Activated naive CD4-positive, alpha-beta T cell treated with anti-CD3 and anti-CD28 coated beads for 36 hours (primary cell): ENCODE data around the gene PRKCI. TPM values are rescaled to one million over a fixed set of nuclear protein-coding genes. Genes with fewer than 3 reads are reported as not detected.
A peak's percentile ranks its signal among the peaks of the same experiment; 100 is the strongest.
"Not testable (repeated sequence)": the region's sequence is repeated elsewhere in the genome, so short reads cannot be mapped to it uniquely, and the experiment has no call there.

Experiments
- CTCF ChIA-PET: fragments of 350-600 bp; sonication (Branson Sonifier 250); formaldehyde crosslinking; loops from one replicate; lab custom pipeline; 2021; ENCODE audit warnings: antibody characterized with exemption; lab: Charles Lee
- DNase-seq: peaks from one replicate; pipeline ENCODE4 v3.0.0-alpha.2; 2020
- H3K27ac Mint-ChIP-seq: one replicate; pipeline ENCODE4 v1.8.0; 2021; ENCODE audit warnings: mild to moderate bottlenecking, mixed read lengths
- H3K27me3 Mint-ChIP-seq: one replicate; pipeline ENCODE4 v1.8.0; 2021; ENCODE audit warnings: low read depth, mixed read lengths
- H3K36me3 Mint-ChIP-seq: one replicate; pipeline ENCODE4 v1.8.0; 2021; ENCODE audit warnings: low read depth, mixed read lengths
- H3K4me1 Mint-ChIP-seq: one replicate; pipeline ENCODE4 v1.8.0; 2021; ENCODE audit warnings: low read depth, mixed read lengths
- H3K4me3 Mint-ChIP-seq: one replicate; pipeline ENCODE4 v1.8.0; 2021; ENCODE audit warnings: mild to moderate bottlenecking, moderate library complexity, mixed read lengths
- H3K9me3 Mint-ChIP-seq: one replicate; pipeline ENCODE4 v1.8.0; 2021; ENCODE audit warnings: mixed read lengths
- intact Hi-C: fragments of 100-400 bp; cut with micrococcal nuclease; formaldehyde crosslinking; loops from one replicate; pipeline ENCODE4 v1.15.1; 2023
- total RNA-seq, 2 experiments: library from RNA; stranded (reverse); gene quantifications; one replicate each; pipeline ENCODE4 v1.2.3, GENCODE V29; 2021

Gene PRKCI
- 10 to 100 TPM; 20.8 to 23.0 TPM for total RNA-seq

GRCh38 chr3:170221924-170222646 is at the start of gene PRKCI:
Gene PRKCI (plus strand): TSS chr3:170222424. CDS start chr3:170222670, 246 bp downstream.
- CTCF ChIA-PET, result interaction anchor here (1.2 kb wide), 1 partner anchor 11 kb away, joined by 3 read pairs; no protein-coding TSS in a partner anchor
- peaks cover 24% of the 10 kb centered on the region for H3K4me1 Mint-ChIP-seq
- peak within 1 kb of the TSS; percentile 78 for H3K4me3 Mint-ChIP-seq
- intact Hi-C loops, result loop anchor here (1.0 to 5.0 kb wide), 11 partner anchors 19 to 1270 kb away; partner anchors contain the start of genes MYNN, PHC3, RPL22L1 and SEC62
- peak; percentile 95 for DNase-seq
- no peaks in the 10 kb centered on the region for H3K27me3 Mint-ChIP-seq
- no peaks in the 10 kb centered on the region for H3K9me3 Mint-ChIP-seq
- H3K27ac Mint-ChIP-seq, result peak within 1 kb of the TSS; percentile 92
- H3K36me3 Mint-ChIP-seq, result peaks cover 1% of the 10 kb centered on the region

GRCh38 chr3:170178651-170179050 is 43.6 kb upstream of the PRKCI start:
- CTCF ChIA-PET, result interaction anchor here (0.7 kb wide), 1 partner anchor 9 kb away, joined by 3 read pairs; no protein-coding TSS in a partner anchor
- no peaks in the 10 kb centered on the region for H3K9me3 Mint-ChIP-seq
- peak overlapping the region; percentile 44 for H3K4me3 Mint-ChIP-seq
- peak; percentile 68 for DNase-seq
- peak overlapping the region; percentile 77 for H3K27ac Mint-ChIP-seq
- intact Hi-C loops, result no loop called here
- H3K36me3 Mint-ChIP-seq, result peaks cover 43% of the 10 kb centered on the region
- no peaks in the 10 kb centered on the region for H3K27me3 Mint-ChIP-seq
- peaks cover 36% of the 10 kb centered on the region for H3K4me1 Mint-ChIP-seq

- intact Hi-C loops, result no loop called here
- Mint-ChIP-seq H3K9me3 (no peaks in the 10 kb centered on the region), H3K27me3 (no peaks in the 10 kb centered on the region), H3K36me3 (peaks cover 41% of the 10 kb centered on the region), H3K4me1 (peaks cover 33% of the 10 kb centered on the region), H3K4me3 (peak overlapping the region; percentile 97), H3K27ac (peak overlapping the region; percentile 100)
- DNase-seq, result no peak
- CTCF ChIA-PET, result interaction anchor here (1.0 to 1.2 kb wide), 2 partner anchors 8 to 314 kb away, joined by 3 to 4 read pairs; no protein-coding TSS in a partner anchor
These were observed 42.8 kb upstream of the PRKCI start for GRCh38 chr3:170179432-170179831.

GRCh38 chr3:170180079-170180907 is 41.9 kb upstream of the PRKCI start:
- H3K4me1 Mint-ChIP-seq, result peaks cover 28% of the 10 kb centered on the region
- H3K9me3 Mint-ChIP-seq, result no peaks in the 10 kb centered on the region
- CTCF ChIA-PET, result interaction anchor here (0.6 to 1.2 kb wide), 5 partner anchors 9 to 315 kb away, joined by 3 to 4 read pairs (median 3); no protein-coding TSS in a partner anchor

GRCh38 chr3:170180908-170181885 is 41.0 kb upstream of the PRKCI start, which contains the start of gene PHC3:
Gene PHC3 (minus strand): TSS chr3:170181733. CDS start chr3:170181715, 18 bp downstream.
- Mint-ChIP-seq H3K9me3 (no peaks in the 10 kb centered on the region), H3K36me3 (peaks cover 30% of the 10 kb centered on the region), H3K27me3 (no peaks in the 10 kb centered on the region), H3K4me1 (peaks cover 23% of the 10 kb centered on the region), H3K27ac (peak within 1 kb of the TSS; percentile 100), H3K4me3 (peak within 1 kb of the TSS; percentile 97)
- intact Hi-C loops, result loop anchor here (1.0 to 2.0 kb wide), 13 partner anchors 22 to 418 kb away; partner anchors contain the start of genes LRRC34, LRRIQ4, MYNN and PRKCI
- CTCF ChIA-PET, result interaction anchor here (0.7 to 1.2 kb wide), 4 partner anchors 10 to 127 kb away, joined by 3 to 4 read pairs (median 4); no protein-coding TSS in a partner anchor
- DNase-seq, result peak; percentile 93

More at GRCh38 chr3:170180079-170180907, 41.9 kb upstream of the PRKCI start:
- H3K27me3 Mint-ChIP-seq, result no peaks in the 10 kb centered on the region
- peak overlapping the region; percentile 100 for H3K27ac Mint-ChIP-seq
- H3K36me3 Mint-ChIP-seq, result peaks cover 37% of the 10 kb centered on the region
- DNase-seq, result peak; percentile 26
- intact Hi-C loops, result loop anchor here (1.0 to 2.0 kb wide), 5 partner anchors 35 to 367 kb away; partner anchors contain the start of genes LRRC34, LRRIQ4 and SEC62
- peak overlapping the region; percentile 97 for H3K4me3 Mint-ChIP-seq

GRCh38 chr3:170189398-170190256 is 32.6 kb upstream of the PRKCI start:
- H3K36me3 Mint-ChIP-seq, result no peaks in the 10 kb centered on the region
- peaks cover 5% of the 10 kb centered on the region for H3K27me3 Mint-ChIP-seq
- H3K4me3 Mint-ChIP-seq, result no peak overlapping the region
- no peak for DNase-seq
- CTCF ChIA-PET, result interaction anchor here (0.6 to 1.6 kb wide), 8 partner anchors 14 to 623 kb away, joined by 3 read pairs; no protein-coding TSS in a partner anchor
- H3K27ac Mint-ChIP-seq, result no peak overlapping the region
- peaks cover 11% of the 10 kb centered on the region for H3K4me1 Mint-ChIP-seq
- H3K9me3 Mint-ChIP-seq, result no peaks in the 10 kb centered on the region
- intact Hi-C loops, result loop anchor here (1.0 to 5.0 kb wide), 8 partner anchors 33 to 620 kb away; partner anchors contain the start of genes PRKCI and SKIL

GRCh38 chr3:170195759-170196158 is 26.5 kb upstream of the PRKCI start:
- H3K9me3 Mint-ChIP-seq, H3K36me3 Mint-ChIP-seq, DNase-seq, CTCF ChIA-PET, intact Hi-C loops, H3K27me3 Mint-ChIP-seq, H3K27ac Mint-ChIP-seq, H3K4me3 Mint-ChIP-seq, H3K4me1 Mint-ChIP-seq: not testable (repeated sequence)

GRCh38 chr3:170196833-170197232 is 25.4 kb upstream of the PRKCI start:
- peaks cover 2% of the 10 kb centered on the region for H3K4me1 Mint-ChIP-seq
- H3K27me3 Mint-ChIP-seq, result peaks cover 5% of the 10 kb centered on the region
- H3K9me3 Mint-ChIP-seq, result no peaks in the 10 kb centered on the region
- DNase-seq, result no peak
- intact Hi-C loops, result no loop called here
- no peaks in the 10 kb centered on the region for H3K36me3 Mint-ChIP-seq
- no peak overlapping the region for H3K4me3 Mint-ChIP-seq
- no peak overlapping the region for H3K27ac Mint-ChIP-seq
- CTCF ChIA-PET, result no interaction called here

GRCh38 chr3:170200987-170201386 is 21.2 kb upstream of the PRKCI start:
- DNase-seq, result no peak
- Mint-ChIP-seq H3K4me3 (no peak overlapping the region), H3K4me1 (peaks cover 15% of the 10 kb centered on the region), H3K27ac (no peak overlapping the region), H3K27me3 (no peaks in the 10 kb centered on the region), H3K9me3 (no peaks in the 10 kb centered on the region), H3K36me3 (no peaks in the 10 kb centered on the region)
- CTCF ChIA-PET, result interaction anchor here (0.8 kb wide), 1 partner anchor 122 kb away, joined by 6 read pairs; no protein-coding TSS in a partner anchor
- intact Hi-C loops, result no loop called here

- Mint-ChIP-seq H3K4me3 (no peak overlapping the region), H3K27ac (no peak overlapping the region), H3K36me3 (no peaks in the 10 kb centered on the region), H3K9me3 (no peaks in the 10 kb centered on the region), H3K4me1 (peaks cover 15% of the 10 kb centered on the region), H3K27me3 (peaks cover 2% of the 10 kb centered on the region)
- no peak for DNase-seq
- CTCF ChIA-PET, result interaction anchor here (0.8 kb wide), 1 partner anchor 123 kb away, joined by 6 read pairs; no protein-coding TSS in a partner anchor
- intact Hi-C loops, result no loop called here
These were observed 20.7 kb upstream of the PRKCI start for GRCh38 chr3:170201527-170201926.
